Measurements from ENCODE around the gene SAA2.

- TF ChIP-seq POLR2A (IDR thresholded peaks at IDR 0.05; ENCODE audit: low read depth, low read length) (no peak), POLR2AphosphoS5 (IDR thresholded peaks at IDR 0.05; ENCODE audit: low read depth, low read length) (no peak)
Observed at GRCh38 chr11:18261721-18262120, 13.3 kb upstream of the SAA2 start.
